Activated CD8-positive, alpha-beta memory T cell treated with anti-CD3 and anti-CD28 coated beads, Interleukin-2, amount 10 ng/mL, durations not matched to agents 7 days and 5 days (primary cell): Measurements from ENCODE around the gene LYZL4. TPM values are rescaled to one million over a fixed set of nuclear protein-coding genes. Genes with fewer than 3 reads are reported as not detected.

Experiments
- ATAC-seq: fragments of 150-1000 bp; cut with Tn5 transposase; one replicate; pipeline ENCODE4 v1.10.0; 2021; ENCODE audit warnings: moderate library complexity
- CTCF ChIA-PET: fragments of 350-600 bp; sonication (Branson Sonifier 250); formaldehyde crosslinking; loops from one replicate; lab custom pipeline; 2021; ENCODE audit warnings: antibody characterized with exemption; lab: Charles Lee
- DNase-seq: peaks from one replicate; pipeline ENCODE4 v3.0.0-alpha.2; 2020
- H3K27ac Mint-ChIP-seq: one replicate; pipeline ENCODE4 v1.8.0; 2021; ENCODE audit warnings: mild to moderate bottlenecking, mixed read lengths
- H3K27me3 Mint-ChIP-seq: one replicate; pipeline ENCODE4 v1.8.0; 2021; ENCODE audit warnings: mixed read lengths
- H3K36me3 Mint-ChIP-seq: one replicate; pipeline ENCODE4 v1.8.0; 2021; ENCODE audit warnings: mild to moderate bottlenecking, mixed read lengths
- H3K4me1 Mint-ChIP-seq: one replicate; pipeline ENCODE4 v1.8.0; 2021; ENCODE audit warnings: mixed read lengths
- H3K4me3 Mint-ChIP-seq: one replicate; pipeline ENCODE4 v1.8.0; 2021; ENCODE audit warnings: mild to moderate bottlenecking, moderate library complexity, mixed read lengths
- H3K9me3 Mint-ChIP-seq: one replicate; pipeline ENCODE4 v1.8.0; 2022; ENCODE audit warnings: low read depth, mixed read lengths
- total RNA-seq, 2 experiments: library from RNA; stranded (reverse); gene quantifications; one replicate each; pipeline ENCODE4 v1.2.3, GENCODE V29; 2021

The LYZL4 gene
- total RNA-seq, 2 experiments from 2014 or later = not detected

DNA sequence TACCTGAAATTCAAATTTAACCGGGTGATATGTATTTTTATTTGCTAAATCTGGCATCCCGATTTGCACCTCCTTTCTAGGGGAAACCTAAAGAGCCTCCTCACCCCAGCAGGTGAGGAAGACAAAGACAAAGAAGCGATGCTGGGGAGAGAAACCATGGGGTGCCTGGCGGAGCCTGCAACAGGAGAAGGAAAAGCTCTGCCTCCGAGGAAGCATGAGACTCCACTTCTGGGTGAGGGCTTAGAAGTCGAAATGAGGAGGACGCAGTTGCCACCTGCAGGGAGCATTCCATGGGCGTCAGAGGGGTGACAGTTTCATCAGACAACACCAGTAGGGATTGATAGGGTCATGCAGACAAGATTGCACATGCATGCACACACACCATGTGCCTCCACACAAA, 30.5 kb upstream of the LYZL4 start:
- Mint-ChIP-seq H3K4me3 (no peak overlapping the region), H3K9me3 (no peaks in the 10 kb centered on the region), H3K4me1 (no peaks in the 10 kb centered on the region), H3K36me3 (no peaks in the 10 kb centered on the region), H3K27ac (no peak overlapping the region), H3K27me3 (peaks cover 8% of the 10 kb centered on the region)
- DNase-seq (no peak), ATAC-seq (no peak)
- CTCF ChIA-PET = interaction anchor here (4.1 kb wide), 1 partner anchor 193 kb away, joined by 39 read pairs; no protein-coding TSS in a partner anchor

DNA sequence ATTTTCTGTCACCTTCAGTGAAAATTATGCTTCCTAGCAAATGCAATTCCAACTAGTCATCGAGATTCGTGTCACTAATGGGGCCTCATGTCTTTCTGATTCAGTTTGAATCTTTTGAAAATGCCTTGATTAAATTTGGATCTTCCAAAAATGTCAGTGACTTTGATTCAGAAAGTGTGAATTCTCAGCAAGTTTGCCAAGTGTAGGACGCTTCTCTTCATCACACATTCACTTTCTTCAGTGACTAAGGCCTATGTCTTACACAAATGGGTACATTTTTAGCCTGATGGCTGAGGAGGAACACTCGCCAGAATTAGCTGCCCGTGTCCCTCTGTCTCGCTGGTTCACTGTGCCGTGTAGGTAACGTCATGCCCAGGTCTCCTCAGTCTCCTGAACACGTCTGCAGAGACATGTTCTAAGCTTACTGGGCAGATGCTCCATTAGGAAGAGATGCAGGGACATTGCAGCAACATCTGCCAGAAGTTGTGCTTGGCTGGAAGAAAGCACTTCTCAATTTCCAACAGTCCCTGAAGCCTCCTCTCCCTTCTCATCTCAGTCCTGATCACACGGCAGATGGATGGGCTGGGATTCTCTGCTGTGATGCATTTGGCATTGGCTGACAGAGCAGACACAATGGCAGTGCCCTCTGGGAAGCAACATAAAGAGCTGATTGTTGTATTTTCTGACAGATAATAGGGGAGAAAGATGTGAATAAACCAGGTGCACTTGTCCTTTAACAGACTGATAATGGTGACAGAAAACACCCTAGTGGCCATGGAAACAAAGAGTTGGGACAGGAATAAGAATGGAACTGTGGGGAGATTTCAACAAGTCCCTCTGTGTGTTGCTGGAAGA, 29.1 kb upstream of the LYZL4 start:
- Mint-ChIP-seq H3K4me3 (no peak overlapping the region), H3K4me1 (no peaks in the 10 kb centered on the region), H3K27me3 (peaks cover 8% of the 10 kb centered on the region), H3K36me3 (no peaks in the 10 kb centered on the region), H3K27ac (no peak overlapping the region), H3K9me3 (no peaks in the 10 kb centered on the region)
- ATAC-seq = no peak
- no peak for DNase-seq
- CTCF ChIA-PET = no interaction called here

DNA sequence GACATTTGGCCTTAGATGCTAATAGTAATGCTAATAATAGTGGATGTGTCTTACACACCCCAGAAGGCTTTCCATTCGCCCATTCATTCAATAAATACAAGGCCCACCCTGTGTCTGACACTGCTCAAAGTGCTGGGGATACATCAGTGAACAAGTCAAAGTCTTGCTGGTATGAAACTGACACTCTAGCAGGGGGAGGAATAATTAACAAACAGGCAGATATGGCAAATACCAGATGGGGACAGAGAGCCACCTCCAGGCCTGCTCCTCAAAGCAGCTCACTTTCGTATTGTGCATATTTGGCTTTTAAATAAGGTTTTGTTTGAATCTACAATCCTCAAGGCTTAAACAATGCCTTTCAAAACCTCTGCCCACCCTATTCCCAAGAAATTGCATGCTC, 28.3 kb upstream of the LYZL4 start:
- no peaks in the 10 kb centered on the region for H3K4me1 Mint-ChIP-seq
- CTCF ChIA-PET = no interaction called here
- no peak for ATAC-seq
- H3K27me3 Mint-ChIP-seq = peaks cover 8% of the 10 kb centered on the region
- H3K36me3 Mint-ChIP-seq = no peaks in the 10 kb centered on the region
- no peaks in the 10 kb centered on the region for H3K9me3 Mint-ChIP-seq
- no peak overlapping the region for H3K4me3 Mint-ChIP-seq
- no peak overlapping the region for H3K27ac Mint-ChIP-seq
- DNase-seq = no peak

DNA sequence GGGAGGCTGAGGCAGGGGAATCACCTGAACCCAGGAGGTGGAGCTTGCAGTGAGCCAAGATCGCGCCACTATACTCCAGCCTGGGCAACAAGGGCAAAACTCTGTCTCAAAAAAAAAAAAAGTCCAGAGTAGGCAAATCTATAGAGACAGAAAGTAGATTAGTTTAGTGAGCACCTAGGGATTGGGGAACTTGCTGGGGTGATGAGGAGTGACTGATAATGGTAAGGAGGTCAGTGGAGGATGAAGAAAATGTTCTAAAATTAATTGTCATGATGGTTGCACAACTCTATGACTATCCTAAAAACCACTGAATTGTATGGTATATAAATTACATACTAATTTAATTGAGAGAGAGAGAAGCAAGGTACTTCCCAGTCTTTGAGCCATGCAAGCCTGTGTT, 27.8 kb upstream of the LYZL4 start:
- H3K9me3 Mint-ChIP-seq = no peaks in the 10 kb centered on the region
- no peak overlapping the region for H3K4me3 Mint-ChIP-seq
- H3K27me3 Mint-ChIP-seq = peaks cover 8% of the 10 kb centered on the region
- DNase-seq (no peak), ATAC-seq (no peak)
- CTCF ChIA-PET = no interaction called here
- no peak overlapping the region for H3K27ac Mint-ChIP-seq
- H3K4me1 Mint-ChIP-seq = no peaks in the 10 kb centered on the region
- H3K36me3 Mint-ChIP-seq = no peaks in the 10 kb centered on the region

DNA sequence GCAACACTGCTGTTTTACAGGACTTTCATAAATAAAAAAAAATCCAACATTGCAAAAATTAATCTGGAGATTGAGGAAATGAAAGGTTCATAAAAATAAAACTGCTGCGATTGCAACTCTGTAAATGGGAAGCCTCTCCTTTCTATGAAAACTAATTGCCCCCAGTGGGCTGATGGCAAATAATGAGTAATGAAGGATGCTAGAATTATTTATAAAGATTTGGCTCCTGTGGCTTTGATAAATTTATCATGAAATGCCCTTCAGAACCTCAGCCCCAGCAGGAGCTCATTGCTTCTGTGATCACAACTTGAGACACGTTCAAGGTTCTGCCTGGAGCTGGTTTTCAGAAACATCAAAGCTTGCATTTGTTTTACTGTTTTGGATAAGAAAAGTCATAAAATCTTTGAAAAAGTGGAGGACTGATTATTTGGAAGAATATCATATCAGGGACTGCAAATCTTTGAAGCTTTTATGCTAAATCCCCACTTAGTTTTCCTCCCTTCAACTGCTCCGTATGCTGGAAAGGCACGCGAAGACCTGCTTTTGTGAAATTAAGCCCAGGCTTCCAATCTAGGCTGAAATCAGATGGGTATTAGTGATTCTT, 24.5 kb upstream of the LYZL4 start:
- no peak for DNase-seq
- H3K36me3 Mint-ChIP-seq = no peaks in the 10 kb centered on the region
- CTCF ChIA-PET = interaction anchor here (2.3 kb wide), 1 partner anchor 9 kb away, joined by 9 read pairs; no protein-coding TSS in a partner anchor
- H3K27me3 Mint-ChIP-seq = peaks cover 12% of the 10 kb centered on the region
- ATAC-seq = no peak
- H3K4me3 Mint-ChIP-seq = no peak overlapping the region
- H3K27ac Mint-ChIP-seq = no peak overlapping the region
- peaks cover 4% of the 10 kb centered on the region for H3K9me3 Mint-ChIP-seq
- H3K4me1 Mint-ChIP-seq = no peaks in the 10 kb centered on the region

DNA sequence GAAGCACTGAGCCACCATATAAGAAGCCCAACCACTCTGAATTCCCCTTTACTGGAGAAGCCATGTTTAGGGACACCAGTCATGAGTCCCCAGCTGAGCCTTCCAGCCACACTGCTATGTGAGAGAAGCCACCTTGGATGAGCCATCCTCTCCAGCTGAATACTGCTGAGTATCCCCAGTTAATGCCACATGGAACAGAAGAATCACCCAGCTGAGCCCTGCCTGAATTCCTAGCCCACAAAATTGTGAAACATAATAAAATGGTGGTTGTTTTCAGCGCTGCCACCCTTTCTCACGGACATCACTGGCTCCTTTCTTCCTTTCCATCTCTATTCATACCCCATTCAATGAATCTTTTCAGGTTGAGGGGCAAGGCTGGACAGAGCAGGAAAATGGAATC, 22.1 kb upstream of the LYZL4 start:
- no peak overlapping the region for H3K4me3 Mint-ChIP-seq
- peaks cover 4% of the 10 kb centered on the region for H3K9me3 Mint-ChIP-seq
- no peak overlapping the region for H3K27ac Mint-ChIP-seq
- peaks cover 20% of the 10 kb centered on the region for H3K27me3 Mint-ChIP-seq
- DNase-seq (no peak), ATAC-seq (no peak)
- CTCF ChIA-PET = no interaction called here
- H3K4me1 Mint-ChIP-seq = no peaks in the 10 kb centered on the region
- H3K36me3 Mint-ChIP-seq = no peaks in the 10 kb centered on the region

DNA sequence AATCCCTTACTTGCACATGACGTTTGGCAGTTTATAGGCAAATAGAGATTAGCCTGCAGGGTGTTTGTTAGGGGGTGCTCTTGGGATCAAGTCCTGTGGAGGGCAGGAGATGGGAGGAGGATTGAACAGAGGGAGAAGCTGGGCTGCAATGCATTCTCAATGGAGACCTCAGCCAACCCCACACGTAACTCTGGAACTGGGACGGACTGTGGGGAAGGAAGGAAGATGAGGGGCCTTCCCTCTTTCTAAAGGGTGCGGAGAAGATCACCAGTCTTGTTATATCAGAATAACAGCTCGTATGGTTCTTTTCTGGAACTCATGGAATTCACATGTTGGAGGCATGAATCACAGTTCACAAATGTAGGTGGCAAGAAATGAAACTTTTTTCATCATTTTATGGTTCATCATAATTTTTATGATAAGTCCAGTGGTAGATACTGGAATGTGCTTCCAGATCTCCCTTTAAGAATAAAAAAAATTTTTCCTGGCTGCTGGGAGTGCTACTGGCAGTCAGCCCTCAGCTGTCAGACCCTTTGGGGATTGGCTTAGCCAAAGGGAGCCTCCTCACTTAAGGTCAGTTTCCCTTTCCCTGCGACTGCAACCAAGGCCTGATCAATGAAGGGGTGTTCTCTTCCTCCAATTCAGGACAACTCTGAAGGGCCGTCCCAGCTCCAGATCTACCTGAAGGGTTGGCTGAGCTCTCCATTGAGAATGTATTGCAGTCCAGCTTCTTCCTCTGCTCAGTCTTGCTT, 20.5 kb upstream of the LYZL4 start:
- H3K27ac Mint-ChIP-seq = no peak overlapping the region
- no peak for DNase-seq
- no peak overlapping the region for H3K4me3 Mint-ChIP-seq
- ATAC-seq = no peak
- CTCF ChIA-PET = interaction anchor here (1.4 kb wide), 1 partner anchor 13 kb away, joined by 3 read pairs; no protein-coding TSS in a partner anchor
- no peaks in the 10 kb centered on the region for H3K4me1 Mint-ChIP-seq
- peaks cover 4% of the 10 kb centered on the region for H3K9me3 Mint-ChIP-seq
- H3K36me3 Mint-ChIP-seq = no peaks in the 10 kb centered on the region
- H3K27me3 Mint-ChIP-seq = peaks cover 23% of the 10 kb centered on the region

DNA sequence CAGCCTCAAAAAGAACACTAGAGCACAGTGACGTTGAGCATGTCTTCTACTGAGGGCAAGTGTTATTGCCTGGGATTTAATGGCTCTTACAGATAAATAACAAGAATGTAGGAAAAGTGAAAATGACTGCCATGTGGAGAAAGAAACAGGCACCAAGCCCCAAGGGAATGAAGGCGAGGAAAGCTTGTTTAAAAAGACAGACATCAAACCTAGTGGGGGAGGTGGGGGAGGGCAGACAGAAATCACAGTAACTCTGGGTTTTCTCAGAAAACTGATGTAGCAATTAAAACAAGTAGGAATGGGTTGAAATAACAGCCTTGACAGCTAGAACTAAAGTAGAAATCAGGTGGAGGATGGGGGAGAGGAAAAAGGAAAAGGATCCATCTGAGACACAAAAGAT, 18.4 kb upstream of the LYZL4 start:
- H3K9me3 Mint-ChIP-seq = peaks cover 4% of the 10 kb centered on the region
- H3K27me3 Mint-ChIP-seq = peaks cover 26% of the 10 kb centered on the region

DNA sequence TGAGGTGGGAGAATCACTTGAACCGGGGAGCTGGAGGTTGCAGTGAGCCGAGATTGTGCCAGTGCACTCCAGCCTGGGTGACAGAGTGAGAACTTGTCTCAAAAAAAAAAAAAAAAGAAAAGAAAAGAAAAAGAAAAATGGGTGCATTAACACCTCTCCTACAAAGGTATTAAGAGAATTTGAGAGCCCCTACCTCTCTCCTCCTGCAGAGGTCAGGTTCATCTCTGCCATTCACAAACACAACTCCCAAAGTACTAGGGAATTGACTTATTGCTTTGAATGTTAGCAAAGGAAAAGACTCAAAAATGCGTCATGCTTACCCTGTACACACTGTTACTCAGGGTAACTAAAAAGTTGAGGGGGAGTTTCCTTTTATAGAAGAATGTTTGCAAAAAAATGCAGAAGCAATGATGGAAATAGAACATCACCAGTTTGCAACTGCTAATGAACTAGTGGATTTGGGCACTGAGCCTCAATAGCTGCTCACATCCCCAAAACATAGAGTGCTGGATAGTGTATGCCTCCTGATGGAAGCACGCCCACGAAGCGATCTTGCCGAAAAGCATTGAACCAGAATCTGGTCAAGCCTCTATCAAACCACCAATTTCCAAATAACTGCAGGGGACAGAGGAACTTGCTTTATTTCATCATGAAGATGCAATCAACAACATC, 15.5 kb upstream of the LYZL4 start:
- no peak for ATAC-seq
- H3K27ac Mint-ChIP-seq = no peak overlapping the region
- no peaks in the 10 kb centered on the region for H3K36me3 Mint-ChIP-seq
- no peaks in the 10 kb centered on the region for H3K9me3 Mint-ChIP-seq
- no peak overlapping the region for H3K4me3 Mint-ChIP-seq
- CTCF ChIA-PET = no interaction called here
- peaks cover 25% of the 10 kb centered on the region for H3K27me3 Mint-ChIP-seq
- no peak for DNase-seq
- H3K4me1 Mint-ChIP-seq = no peaks in the 10 kb centered on the region

More for the DNA sequence above, 18.4 kb upstream of the LYZL4 start:
- ATAC-seq (no peak), DNase-seq (no peak)
- CTCF ChIA-PET = interaction anchor here (1.5 kb wide), 1 partner anchor 111 kb away, joined by 3 read pairs; no protein-coding TSS in a partner anchor
- H3K36me3 Mint-ChIP-seq = no peaks in the 10 kb centered on the region
- no peak overlapping the region for H3K27ac Mint-ChIP-seq
- no peak overlapping the region for H3K4me3 Mint-ChIP-seq
- H3K4me1 Mint-ChIP-seq = no peaks in the 10 kb centered on the region

DNA sequence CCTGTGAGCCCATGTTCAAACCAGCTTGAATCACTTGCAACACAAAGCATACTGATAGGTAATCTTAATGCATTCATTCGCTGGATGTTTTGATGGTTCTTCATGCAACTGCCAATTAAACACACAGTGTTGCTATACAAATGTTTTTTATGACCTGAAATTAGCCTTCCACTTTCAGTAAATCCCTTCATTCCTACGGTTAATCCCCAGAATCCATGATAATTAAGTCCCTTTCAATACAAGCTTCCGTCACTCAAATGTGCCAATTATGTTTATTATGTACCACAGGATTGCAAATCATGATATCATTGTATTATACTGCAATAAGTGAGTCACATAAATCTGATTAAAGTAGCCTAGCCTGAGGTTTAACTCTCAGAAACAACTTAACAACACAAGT, 14.5 kb upstream of the LYZL4 start:
- no peak for DNase-seq
- no peaks in the 10 kb centered on the region for H3K4me1 Mint-ChIP-seq
- H3K9me3 Mint-ChIP-seq = no peaks in the 10 kb centered on the region
- H3K36me3 Mint-ChIP-seq = no peaks in the 10 kb centered on the region
- peaks cover 21% of the 10 kb centered on the region for H3K27me3 Mint-ChIP-seq
- CTCF ChIA-PET = no interaction called here
- no peak overlapping the region for H3K27ac Mint-ChIP-seq
- no peak overlapping the region for H3K4me3 Mint-ChIP-seq
- no peak for ATAC-seq

DNA sequence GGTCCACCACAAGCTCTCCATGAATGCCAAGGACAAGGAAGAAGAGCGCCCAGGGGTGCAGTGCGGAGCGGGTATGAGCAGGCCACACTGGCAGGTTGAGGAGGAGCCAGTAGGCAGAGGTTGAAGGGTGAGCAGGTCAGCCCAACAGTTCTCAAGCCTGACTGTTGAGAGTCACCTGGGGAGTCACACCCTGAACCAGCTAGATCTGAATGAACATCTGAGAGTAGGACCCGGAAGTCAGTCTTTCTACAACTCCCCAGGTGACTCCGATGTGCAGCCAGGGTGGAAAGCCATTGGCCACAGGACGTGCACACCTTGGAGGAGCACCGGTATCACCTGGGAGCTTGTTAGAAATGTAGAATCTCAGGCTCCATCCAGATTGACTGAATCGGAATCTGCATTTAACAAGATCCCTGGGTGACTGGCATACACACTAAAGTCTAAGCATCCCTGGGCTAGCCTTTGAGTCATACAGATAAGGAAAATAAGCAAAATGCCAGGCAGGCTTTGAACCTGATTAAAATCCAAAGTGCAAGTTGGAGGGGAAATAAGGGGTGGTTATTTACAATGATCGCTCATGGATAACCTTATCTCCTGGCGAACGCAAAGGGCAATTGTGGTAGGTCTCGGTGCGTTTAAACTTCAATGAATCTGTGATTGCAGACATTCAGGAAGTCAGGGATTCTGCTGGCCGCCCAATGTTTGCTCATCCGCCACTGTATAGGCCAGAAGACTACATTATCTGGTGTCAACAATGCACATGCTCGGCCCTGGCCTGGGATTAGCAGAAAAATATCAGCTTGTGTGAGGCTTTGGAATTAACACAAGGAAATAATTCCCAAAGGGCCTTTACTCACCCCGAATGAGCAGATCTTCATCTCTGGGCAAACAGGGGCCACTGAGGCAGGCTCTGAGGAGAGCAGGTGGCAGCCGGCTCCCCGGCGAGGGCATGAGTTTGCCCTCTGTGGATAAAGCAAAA, 11.7 kb upstream of the LYZL4 start:
- no peak overlapping the region for H3K27ac Mint-ChIP-seq
- H3K9me3 Mint-ChIP-seq = no peaks in the 10 kb centered on the region
- no peak for DNase-seq
- peaks cover 8% of the 10 kb centered on the region for H3K27me3 Mint-ChIP-seq
- H3K4me1 Mint-ChIP-seq = no peaks in the 10 kb centered on the region
- CTCF ChIA-PET = interaction anchor here (1.1 kb wide), 1 partner anchor 21 kb away, joined by 3 read pairs; no protein-coding TSS in a partner anchor
- H3K4me3 Mint-ChIP-seq = no peak overlapping the region
- H3K36me3 Mint-ChIP-seq = no peaks in the 10 kb centered on the region
- ATAC-seq = no peak

DNA sequence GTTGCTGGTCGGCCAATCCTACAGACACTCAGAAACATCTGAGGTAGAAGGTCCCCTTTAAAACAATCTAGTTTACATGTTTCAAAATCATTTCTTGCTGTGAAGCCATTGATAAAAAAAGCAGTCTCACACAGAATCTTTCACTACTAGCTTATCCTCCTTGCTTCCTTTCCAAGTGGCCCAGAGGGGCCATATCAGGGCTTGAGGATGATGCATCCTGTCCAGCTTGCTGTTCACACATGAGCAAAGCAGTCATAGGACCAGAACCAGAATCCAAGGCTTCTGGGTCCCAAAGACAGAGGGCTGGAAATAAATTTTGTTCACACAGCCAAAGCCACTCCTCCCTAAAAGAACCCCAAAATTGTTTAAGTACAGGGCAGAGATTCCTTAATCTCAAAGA, 9.2 kb upstream of the LYZL4 start:
- H3K27ac Mint-ChIP-seq = no peak overlapping the region
- no peaks in the 10 kb centered on the region for H3K9me3 Mint-ChIP-seq
- H3K27me3 Mint-ChIP-seq = peaks cover 15% of the 10 kb centered on the region
- ATAC-seq = no peak
- no peaks in the 10 kb centered on the region for H3K36me3 Mint-ChIP-seq
- CTCF ChIA-PET = no interaction called here
- H3K4me3 Mint-ChIP-seq = no peak overlapping the region
- no peak for DNase-seq
- no peaks in the 10 kb centered on the region for H3K4me1 Mint-ChIP-seq
